AG09309 (cell line): ENCODE data around the gene C11orf24.

Experiments used
- DNase-seq: peaks from one replicate; pipeline ENCODE4 v3.0.0-alpha.2; 2010; ENCODE audit warnings: low read depth
- H3K4me3 ChIP-seq: 2 replicates; pipeline ENCODE4 v1.5.1; 2011; ENCODE audit warnings: mild to moderate bottlenecking, low read depth, low read length, moderate library complexity; ENCODE audit not compliant: control insufficient read depth
- CTCF ChIP-seq: IDR thresholded peaks from 2 replicates; pipeline ENCODE4 v1.5.1; 2011; ENCODE audit warnings: mild to moderate bottlenecking, low read depth, low read length, inconsistent platforms; ENCODE audit not compliant: insufficient read depth, control insufficient read depth; ENCODE audit errors: missing control alignments

The C11orf24 gene

GRCh38 chr11:68259122-68259959 is 12.4 kb downstream of the C11orf24 start:
- H3K4me3 ChIP-seq = no peak overlapping the region
- no peak for TF ChIP-seq CTCF
- DNase-seq = no peak

DNA sequence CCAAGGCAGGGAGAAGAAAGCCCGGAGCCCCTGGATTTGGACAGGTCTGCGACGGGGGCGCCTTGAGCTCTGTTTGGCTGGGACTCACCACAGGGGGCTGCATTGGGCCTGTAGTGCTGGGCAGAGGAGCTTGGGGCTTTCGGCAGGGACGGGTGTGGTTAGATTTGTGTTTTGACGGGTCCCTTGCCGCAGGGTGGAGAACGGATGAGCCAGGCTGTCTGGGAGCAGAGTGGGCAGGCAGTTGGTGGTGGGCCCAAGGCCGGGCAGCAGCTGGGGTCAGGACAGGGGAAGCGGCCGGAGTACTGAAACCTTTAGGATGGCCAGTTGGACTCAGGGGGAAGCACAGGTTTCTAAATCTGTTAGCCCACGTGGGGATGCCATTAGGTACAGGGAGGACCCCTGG is 13.4 kb downstream of the C11orf24 start:
- TF ChIP-seq CTCF = no peak
- DNase-seq = no peak
- no peak overlapping the region for H3K4me3 ChIP-seq

GRCh38 chr11:68257477-68258362 is 14.1 kb downstream of the C11orf24 start:
- H3K4me3 ChIP-seq = no peak overlapping the region
- TF ChIP-seq CTCF = peak; percentile 85
- peak; percentile 71 for DNase-seq

GRCh38 chr11:68256331-68256741 is 15.4 kb downstream of the C11orf24 start:
- DNase-seq = no peak
- TF ChIP-seq CTCF = no peak
- H3K4me3 ChIP-seq = no peak overlapping the region

DNA sequence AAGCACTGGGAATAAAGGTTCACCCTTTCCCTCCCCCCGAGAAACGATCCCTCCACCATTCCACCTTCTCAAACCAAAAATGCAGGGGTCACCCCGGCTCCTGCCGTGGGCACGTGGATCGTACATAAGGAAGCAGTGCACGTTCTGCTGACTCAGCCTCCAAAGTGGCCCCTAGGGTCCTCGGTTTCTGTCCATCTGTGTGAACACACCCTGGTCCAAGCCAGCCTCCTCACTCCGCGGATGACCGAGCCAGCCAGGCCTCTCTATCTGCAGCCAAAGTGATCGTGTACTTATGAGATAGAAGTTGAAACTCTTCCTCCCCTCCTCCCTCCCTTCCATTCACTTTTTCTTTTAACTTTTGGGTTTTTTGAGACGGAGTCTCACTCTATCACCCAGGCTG is 16.2 kb downstream of the C11orf24 start:
- no peak for DNase-seq
- no peak overlapping the region for H3K4me3 ChIP-seq
- TF ChIP-seq CTCF = no peak

- no peak overlapping the region for H3K4me3 ChIP-seq
- no peak for DNase-seq
- no peak for TF ChIP-seq CTCF
These were observed 17.4 kb downstream of the C11orf24 start for GRCh38 chr11:68254421-68254820.
